Measurements from ENCODE around the gene S100Z. TPM values are rescaled to one million over a fixed set of nuclear protein-coding genes. Genes with fewer than 3 reads are reported as not detected.
A peak's percentile ranks its signal among the peaks of the same experiment; 100 is the strongest.
"Not testable (repeated sequence)": the region's sequence is repeated elsewhere in the genome, so short reads cannot be mapped to it uniquely, and the experiment has no call there.

The S100Z gene
- total and polyA plus RNA-seq, 11 donors: 0.29 to 0.59 TPM; not detected in 9

DNA sequence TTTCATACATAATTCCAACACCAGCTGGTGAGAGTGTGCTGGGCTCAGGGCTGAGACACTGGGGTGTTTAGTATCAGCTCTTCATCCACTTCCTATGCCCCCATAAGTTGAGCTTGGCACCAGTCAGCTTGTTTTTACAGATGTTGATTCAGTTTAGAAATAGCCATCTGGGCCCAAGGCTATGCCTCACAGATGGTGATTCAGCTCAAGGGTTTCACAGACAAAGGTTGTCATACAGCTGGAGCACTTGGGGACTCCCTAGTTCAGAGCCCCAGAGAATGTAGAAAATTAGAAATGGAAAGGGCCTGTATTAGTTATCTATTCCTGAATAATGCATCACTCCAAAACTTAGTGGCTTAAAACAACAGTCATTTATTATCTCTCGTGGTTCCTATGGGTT is 92.8 kb downstream of the S100Z start:
- TF ChIP-seq, protein P1, sequence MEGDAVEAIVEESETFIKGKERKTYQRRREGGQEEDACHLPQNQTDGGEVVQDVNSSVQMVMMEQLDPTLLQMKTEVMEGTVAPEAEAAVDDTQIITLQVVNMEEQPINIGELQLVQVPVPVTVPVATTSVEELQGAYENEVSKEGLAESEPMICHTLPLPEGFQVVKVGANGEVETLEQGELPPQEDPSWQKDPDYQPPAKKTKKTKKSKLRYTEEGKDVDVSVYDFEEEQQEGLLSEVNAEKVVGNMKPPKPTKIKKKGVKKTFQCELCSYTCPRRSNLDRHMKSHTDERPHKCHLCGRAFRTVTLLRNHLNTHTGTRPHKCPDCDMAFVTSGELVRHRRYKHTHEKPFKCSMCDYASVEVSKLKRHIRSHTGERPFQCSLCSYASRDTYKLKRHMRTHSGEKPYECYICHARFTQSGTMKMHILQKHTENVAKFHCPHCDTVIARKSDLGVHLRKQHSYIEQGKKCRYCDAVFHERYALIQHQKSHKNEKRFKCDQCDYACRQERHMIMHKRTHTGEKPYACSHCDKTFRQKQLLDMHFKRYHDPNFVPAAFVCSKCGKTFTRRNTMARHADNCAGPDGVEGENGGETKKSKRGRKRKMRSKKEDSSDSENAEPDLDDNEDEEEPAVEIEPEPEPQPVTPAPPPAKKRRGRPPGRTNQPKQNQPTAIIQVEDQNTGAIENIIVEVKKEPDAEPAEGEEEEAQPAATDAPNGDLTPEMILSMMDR (IDR thresholded peaks at IDR 0.05): no peak
- no peak for TF ChIP-seq POLR2A (IDR thresholded peaks at IDR 0.05)
- peaks cover 0 to under 1% (median 0%) of the 10 kb centered on the region in 12 donors for H3K9me3 ChIP-seq
- DNase-seq (no peak), ATAC-seq (no peak)
- H3K4me1 ChIP-seq: peaks cover 0 to 14% (median 2%) of the 10 kb centered on the region in 12 donors
- H3K27ac ChIP-seq: no peak overlapping the region
- intact Hi-C loops (cut with DNase I): no loop called here
- no peak overlapping the region for H3K4me3 ChIP-seq
- WGBS, 4 donors: 67 to 89% (median 79%) methylated on average over 1 of the region's 1 CpG
- H3K36me3 ChIP-seq: no peaks in the 10 kb centered on the region
- H3K27me3 ChIP-seq: peaks cover 0 to 7% (median 0%) of the 10 kb centered on the region in 9 donors

DNA sequence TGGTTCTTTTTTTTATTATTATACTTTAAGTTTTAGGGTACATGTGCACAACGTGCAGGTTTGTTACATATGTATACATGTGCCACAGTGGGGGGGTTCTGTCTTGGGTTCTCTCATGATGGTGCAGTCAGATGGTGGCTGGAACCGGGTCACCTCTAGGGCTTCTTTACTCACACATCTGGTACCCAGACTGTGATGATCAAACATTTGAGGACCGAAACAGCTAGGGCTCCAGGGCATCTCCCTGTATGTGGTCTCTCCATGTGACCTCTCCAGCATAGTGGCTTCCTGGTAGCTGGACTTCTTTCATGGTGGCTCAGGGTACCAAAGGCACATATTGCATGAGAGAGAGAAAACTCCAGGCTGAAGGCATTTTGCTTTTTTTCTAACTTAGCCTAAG is 93.2 kb downstream of the S100Z start:
- TF ChIP-seq, protein P1 (IDR thresholded peaks at IDR 0.05): no peak
- no peak for TF ChIP-seq POLR2A (IDR thresholded peaks at IDR 0.05)
- DNase-seq (no peak), ATAC-seq (no peak)
- Histone ChIP-seq H3K27ac (no peak overlapping the region), H3K4me3 (no peak overlapping the region), H3K27me3 (peaks cover 0 to 7% (median 0%) of the 10 kb centered on the region in 9 donors), H3K36me3 (no peaks in the 10 kb centered on the region), H3K9me3 (peaks cover 0 to 4% (median 0%) of the 10 kb centered on the region in 12 donors), H3K4me1 (peaks cover 0 to 14% (median 2%) of the 10 kb centered on the region in 12 donors)
- WGBS, 4 donors: 88 to 95% (median 91%) methylated on average over 3 of the region's 3 CpGs
- intact Hi-C loops (cut with DNase I): no loop called here

DNA sequence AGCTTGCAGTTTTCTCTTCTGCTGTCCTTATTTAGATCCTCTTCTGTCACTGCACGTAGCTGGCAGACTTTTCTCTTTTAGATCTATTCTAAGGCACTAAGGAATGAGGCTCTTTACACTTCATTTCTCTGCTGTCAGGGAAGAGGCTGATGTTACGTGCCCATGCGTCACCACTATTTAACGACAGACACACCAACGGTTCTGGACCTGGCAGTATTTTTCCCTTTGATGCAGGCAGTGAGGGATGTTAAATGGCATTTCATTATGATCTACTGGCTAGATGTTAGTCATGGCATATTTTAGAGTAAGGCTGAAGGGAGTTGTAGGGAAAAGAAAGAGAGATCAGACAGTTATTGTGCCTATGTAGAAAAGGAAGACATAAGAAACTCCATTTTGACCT is 94.8 kb downstream of the S100Z start:
- Histone ChIP-seq H3K36me3 (no peaks in the 10 kb centered on the region), H3K4me3 (no peak overlapping the region), H3K27ac (no peak overlapping the region), H3K9me3 (peaks cover 0 to 5% (median 0%) of the 10 kb centered on the region in 12 donors), H3K4me1 (peaks cover 0 to 14% (median 2%) of the 10 kb centered on the region in 12 donors), H3K27me3 (peaks cover 0 to 7% (median 0%) of the 10 kb centered on the region in 9 donors)
- intact Hi-C loops (cut with DNase I): no loop called here
- TF ChIP-seq, protein P1 (IDR thresholded peaks at IDR 0.05): no peak
- TF ChIP-seq POLR2A (IDR thresholded peaks at IDR 0.05): no peak
- WGBS, 4 donors: 50 to 63% (median 60%) methylated on average over 5 of the region's 5 CpGs
- no peak for DNase-seq
- ATAC-seq: no peak

DNA sequence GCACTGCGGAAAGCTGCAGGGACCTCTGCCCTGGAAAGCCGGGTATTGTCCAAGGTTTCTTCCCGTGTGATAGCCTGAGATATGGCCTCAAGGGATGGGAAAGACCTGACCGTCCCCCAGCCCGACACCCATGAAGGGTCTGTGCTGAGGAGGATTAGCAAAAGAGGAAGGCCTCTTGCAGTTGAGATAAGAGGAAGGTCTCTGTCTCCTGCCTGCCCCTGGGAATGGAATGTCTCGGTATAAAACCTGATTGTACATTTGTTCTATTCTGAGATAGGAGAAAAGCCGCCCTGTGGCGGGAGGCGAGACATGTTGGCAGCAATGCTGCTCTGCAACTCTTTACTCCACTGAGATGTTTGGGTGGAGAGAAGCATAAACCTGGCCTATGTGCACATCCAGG is 95.4 kb downstream of the S100Z start:
- ATAC-seq; DNase-seq; H3K9me3 ChIP-seq; intact Hi-C loops (cut with DNase I); H3K4me3 ChIP-seq; H3K27ac ChIP-seq; H3K27me3 ChIP-seq; H3K36me3 ChIP-seq: not testable (repeated sequence)
- WGBS, 4 donors: 28 to 42% (median 36%) methylated on average over 9 of the region's 9 CpGs
- H3K4me1 ChIP-seq: peaks cover 0 to 14% (median 2%) of the 10 kb centered on the region in 12 donors

DNA sequence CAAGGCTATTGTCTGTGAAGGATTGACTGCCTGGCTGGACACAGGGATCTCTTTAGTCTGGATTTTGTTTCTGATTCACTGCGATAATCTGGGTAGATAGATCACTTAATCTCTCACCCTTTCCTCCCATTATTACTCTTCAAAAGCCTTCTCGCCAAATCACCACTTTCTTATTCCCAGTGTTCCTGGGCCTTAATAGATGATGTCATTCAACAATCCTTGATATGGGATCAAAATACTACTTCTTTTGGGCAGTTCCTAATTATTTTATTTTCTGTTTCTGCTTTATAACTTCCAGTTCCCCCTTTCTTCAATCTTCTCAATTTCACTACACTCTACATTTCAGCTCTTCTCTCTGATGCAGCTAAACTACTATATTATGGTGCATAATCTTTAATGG is 96.3 kb downstream of the S100Z start:
- H3K9me3 ChIP-seq: peaks cover 0 to 5% (median 0%) of the 10 kb centered on the region in 12 donors
- peak overlapping the region in 2 of 12 donors; percentile 4 to 14 for H3K27ac ChIP-seq
- DNase-seq (no peak), ATAC-seq (no peak)
- H3K27me3 ChIP-seq: peaks cover 0 to 7% (median 0%) of the 10 kb centered on the region in 9 donors
- TF ChIP-seq POLR2A (IDR thresholded peaks at IDR 0.05): no peak
- TF ChIP-seq, protein P1 (IDR thresholded peaks at IDR 0.05): no peak
- H3K4me3 ChIP-seq: no peak overlapping the region
- no peaks in the 10 kb centered on the region for H3K36me3 ChIP-seq
- peaks cover 0 to 14% (median 2%) of the 10 kb centered on the region in 12 donors for H3K4me1 ChIP-seq
- intact Hi-C loops (cut with DNase I): no loop called here
- WGBS, 4 donors: 55 to 78% (median 66%) methylated on average over 2 of the region's 2 CpGs

Measured in heart left ventricle (tissue), 16 donors.